Coronary artery (tissue), 2 donors: ENCODE measurements around the gene CPXM2.

Experiments
- DNase-seq: peaks from one replicate; pipeline ENCODE4 v3.0.0-alpha.2; 2017; ENCODE audit warnings: low spot score
- H3K27ac ChIP-seq, 2 donors: fragments of 200-600 bp; sonication (generic); one replicate each; pipeline ENCODE4 v1.5.1; 2016 to 2019
- H3K4me3 ChIP-seq: fragments of 200-600 bp; sonication (generic); 2 replicates; pipeline ENCODE4 v1.5.1; 2016; ENCODE audit warnings: mild to moderate bottlenecking, moderate library complexity
- CTCF ChIP-seq: fragments of 200-600 bp; sonication (generic); IDR thresholded peaks from one replicate; pipeline ENCODE4 v1.5.1; 2019; ENCODE audit warnings: antibody characterized with exemption

The CPXM2 gene

GRCh38 chr10:123787566-123787965, 104.0 kb downstream of the CPXM2 start:
- no peak for DNase-seq
- no peak for TF ChIP-seq CTCF
- H3K27ac ChIP-seq: no peak overlapping the region
- no peak overlapping the region for H3K4me3 ChIP-seq

- Histone ChIP-seq H3K4me3 (no peak overlapping the region), H3K27ac (no peak overlapping the region)
- no peak for DNase-seq
- TF ChIP-seq CTCF: no peak
Measured at GRCh38 chr10:123786896-123787295, 104.7 kb downstream of the CPXM2 start.

GRCh38 chr10:123786306-123786705, 105.3 kb downstream of the CPXM2 start:
- no peak for DNase-seq
- TF ChIP-seq CTCF: no peak

GRCh38 chr10:123784646-123785045, 107.0 kb downstream of the CPXM2 start:
- no peak overlapping the region for H3K27ac ChIP-seq
- no peak for TF ChIP-seq CTCF
- no peak for DNase-seq
- H3K4me3 ChIP-seq: no peak overlapping the region

More at GRCh38 chr10:123786306-123786705, 105.3 kb downstream of the CPXM2 start:
- Histone ChIP-seq H3K27ac (no peak overlapping the region), H3K4me3 (no peak overlapping the region)

- no peak overlapping the region for H3K4me3 ChIP-seq
- no peak for DNase-seq
- no peak for TF ChIP-seq CTCF
- no peak overlapping the region for H3K27ac ChIP-seq
Measured at GRCh38 chr10:123784216-123784615, 107.4 kb downstream of the CPXM2 start.

GRCh38 chr10:123783296-123783695, 108.3 kb downstream of the CPXM2 start:
- H3K4me3 ChIP-seq: no peak overlapping the region
- no peak for TF ChIP-seq CTCF
- no peak for DNase-seq
- no peak overlapping the region for H3K27ac ChIP-seq

- no peak overlapping the region for H3K4me3 ChIP-seq
- H3K27ac ChIP-seq: peak overlapping the region in 1 of 2 donors; percentile 10
- TF ChIP-seq CTCF: no peak
- DNase-seq: no peak
Measured at GRCh38 chr10:123782549-123782948, 109.1 kb downstream of the CPXM2 start.
